Measurements from ENCODE around the gene ZMIZ1. TPM values are rescaled to one million over a fixed set of nuclear protein-coding genes. Genes with fewer than 3 reads are reported as not detected.

The ZMIZ1 gene
- total RNA-seq, 1 donor from 2014 or later, result 11.5 TPM

GRCh38 chr10:79056736-79057391 lies 11.9 kb upstream of the ZMIZ1 start:
- no peak overlapping the region for H3K27ac ChIP-seq (ENCODE audit: low read depth, low read length)
- peaks cover 0 to 4% (median 0%) of the 10 kb centered on the region in 3 donors for H3K27me3 ChIP-seq (ENCODE audit: control insufficient read depth in 3 of 3, insufficient read depth in 3 of 3, low read length in 3 of 3)
- H3K4me1 ChIP-seq (ENCODE audit: control insufficient read depth in 3 of 3, insufficient read depth in 3 of 3, low read length in 3 of 3), result no peaks in the 10 kb centered on the region
- no peak overlapping the region for H3K4me3 ChIP-seq (ENCODE audit: low read length in 3 of 3)
- no peak overlapping the region for H3K9ac ChIP-seq (ENCODE audit: low read depth in 1 of 3, low read length in 3 of 3)
- H3K9me3 ChIP-seq (ENCODE audit: control insufficient read depth in 3 of 3, low read length in 3 of 3), result no peaks in the 10 kb centered on the region
- H3K36me3 ChIP-seq (ENCODE audit: control insufficient read depth in 3 of 3, insufficient read depth in 3 of 3, low read length in 3 of 3), result no peaks in the 10 kb centered on the region

GRCh38 chr10:79057481-79058275 lies 11.1 kb upstream of the ZMIZ1 start:
- Histone ChIP-seq H3K36me3 (ENCODE audit: control insufficient read depth in 3 of 3, insufficient read depth in 3 of 3, low read length in 3 of 3) (no peaks in the 10 kb centered on the region), H3K9ac (ENCODE audit: low read depth in 1 of 3, low read length in 3 of 3) (no peak overlapping the region), H3K4me1 (ENCODE audit: control insufficient read depth in 3 of 3, insufficient read depth in 3 of 3, low read length in 3 of 3) (no peaks in the 10 kb centered on the region), H3K4me3 (ENCODE audit: low read length in 3 of 3) (no peak overlapping the region), H3K27ac (ENCODE audit: low read depth, low read length) (no peak overlapping the region), H3K9me3 (ENCODE audit: control insufficient read depth in 3 of 3, low read length in 3 of 3) (no peaks in the 10 kb centered on the region), H3K27me3 (ENCODE audit: control insufficient read depth in 3 of 3, insufficient read depth in 3 of 3, low read length in 3 of 3) (peaks cover 0 to 4% (median 0%) of the 10 kb centered on the region in 3 donors)

GRCh38 chr10:79058899-79059841 lies 9.6 kb upstream of the ZMIZ1 start:
- no peaks in the 10 kb centered on the region for H3K4me1 ChIP-seq (ENCODE audit: control insufficient read depth in 3 of 3, insufficient read depth in 3 of 3, low read length in 3 of 3)
- H3K9ac ChIP-seq (ENCODE audit: low read depth in 1 of 3, low read length in 3 of 3), result no peak overlapping the region
- H3K9me3 ChIP-seq (ENCODE audit: control insufficient read depth in 3 of 3, low read length in 3 of 3), result no peaks in the 10 kb centered on the region
- no peak overlapping the region for H3K4me3 ChIP-seq (ENCODE audit: low read length in 3 of 3)
- no peaks in the 10 kb centered on the region for H3K36me3 ChIP-seq (ENCODE audit: control insufficient read depth in 3 of 3, insufficient read depth in 3 of 3, low read length in 3 of 3)
- peaks cover 0 to 2% (median 0%) of the 10 kb centered on the region in 3 donors for H3K27me3 ChIP-seq (ENCODE audit: control insufficient read depth in 3 of 3, insufficient read depth in 3 of 3, low read length in 3 of 3)
- H3K27ac ChIP-seq (ENCODE audit: low read depth, low read length), result no peak overlapping the region

GRCh38 chr10:79059859-79060379 lies 8.8 kb upstream of the ZMIZ1 start:
- H3K9me3 ChIP-seq (ENCODE audit: control insufficient read depth in 3 of 3, low read length in 3 of 3), result no peaks in the 10 kb centered on the region
- H3K4me3 ChIP-seq (ENCODE audit: low read length in 3 of 3), result no peak overlapping the region
- H3K27me3 ChIP-seq (ENCODE audit: control insufficient read depth in 3 of 3, insufficient read depth in 3 of 3, low read length in 3 of 3), result no peaks in the 10 kb centered on the region
- H3K9ac ChIP-seq (ENCODE audit: low read depth in 1 of 3, low read length in 3 of 3), result no peak overlapping the region
- no peak overlapping the region for H3K27ac ChIP-seq (ENCODE audit: low read depth, low read length)
- no peaks in the 10 kb centered on the region for H3K36me3 ChIP-seq (ENCODE audit: control insufficient read depth in 3 of 3, insufficient read depth in 3 of 3, low read length in 3 of 3)
- H3K4me1 ChIP-seq (ENCODE audit: control insufficient read depth in 3 of 3, insufficient read depth in 3 of 3, low read length in 3 of 3), result no peaks in the 10 kb centered on the region

- Histone ChIP-seq H3K36me3 (ENCODE audit: control insufficient read depth in 3 of 3, insufficient read depth in 3 of 3, low read length in 3 of 3) (no peaks in the 10 kb centered on the region), H3K27ac (ENCODE audit: low read depth, low read length) (no peak overlapping the region), H3K4me1 (ENCODE audit: control insufficient read depth in 3 of 3, insufficient read depth in 3 of 3, low read length in 3 of 3) (no peaks in the 10 kb centered on the region), H3K27me3 (ENCODE audit: control insufficient read depth in 3 of 3, insufficient read depth in 3 of 3, low read length in 3 of 3) (no peaks in the 10 kb centered on the region), H3K9ac (ENCODE audit: low read depth in 1 of 3, low read length in 3 of 3) (no peak overlapping the region), H3K4me3 (ENCODE audit: low read length in 3 of 3) (no peak overlapping the region), H3K9me3 (ENCODE audit: control insufficient read depth in 3 of 3, low read length in 3 of 3) (no peaks in the 10 kb centered on the region)
Measured at GRCh38 chr10:79060641-79061255, 8.0 kb upstream of the ZMIZ1 start.

- H3K9ac ChIP-seq (ENCODE audit: low read depth in 1 of 3, low read length in 3 of 3), result no peak overlapping the region
- no peaks in the 10 kb centered on the region for H3K36me3 ChIP-seq (ENCODE audit: control insufficient read depth in 3 of 3, insufficient read depth in 3 of 3, low read length in 3 of 3)
- H3K4me3 ChIP-seq (ENCODE audit: low read length in 3 of 3), result no peak overlapping the region
- H3K27ac ChIP-seq (ENCODE audit: low read depth, low read length), result no peak overlapping the region
- peaks cover 0 to 7% (median 5%) of the 10 kb centered on the region in 3 donors for H3K4me1 ChIP-seq (ENCODE audit: control insufficient read depth in 3 of 3, insufficient read depth in 3 of 3, low read length in 3 of 3)
- H3K27me3 ChIP-seq (ENCODE audit: control insufficient read depth in 3 of 3, insufficient read depth in 3 of 3, low read length in 3 of 3), result no peaks in the 10 kb centered on the region
- no peaks in the 10 kb centered on the region for H3K9me3 ChIP-seq (ENCODE audit: control insufficient read depth in 3 of 3, low read length in 3 of 3)
Measured at GRCh38 chr10:79061441-79062315, 7.1 kb upstream of the ZMIZ1 start.

GRCh38 chr10:79063071-79063491 lies 5.7 kb upstream of the ZMIZ1 start:
- no peak overlapping the region for H3K27ac ChIP-seq (ENCODE audit: low read depth, low read length)
- no peak overlapping the region for H3K4me3 ChIP-seq (ENCODE audit: low read length in 3 of 3)
- H3K9ac ChIP-seq (ENCODE audit: low read depth in 1 of 3, low read length in 3 of 3), result no peak overlapping the region
- H3K27me3 ChIP-seq (ENCODE audit: control insufficient read depth in 3 of 3, insufficient read depth in 3 of 3, low read length in 3 of 3), result no peaks in the 10 kb centered on the region
- H3K9me3 ChIP-seq (ENCODE audit: control insufficient read depth in 3 of 3, low read length in 3 of 3), result no peaks in the 10 kb centered on the region
- peaks cover 5 to 16% (median 13%) of the 10 kb centered on the region in 3 donors for H3K4me1 ChIP-seq (ENCODE audit: control insufficient read depth in 3 of 3, insufficient read depth in 3 of 3, low read length in 3 of 3)
- no peaks in the 10 kb centered on the region for H3K36me3 ChIP-seq (ENCODE audit: control insufficient read depth in 3 of 3, insufficient read depth in 3 of 3, low read length in 3 of 3)

GRCh38 chr10:79063661-79064492 lies 4.9 kb upstream of the ZMIZ1 start:
- no peaks in the 10 kb centered on the region for H3K27me3 ChIP-seq (ENCODE audit: control insufficient read depth in 3 of 3, insufficient read depth in 3 of 3, low read length in 3 of 3)
- no peak overlapping the region for H3K4me3 ChIP-seq (ENCODE audit: low read length in 3 of 3)
- H3K36me3 ChIP-seq (ENCODE audit: control insufficient read depth in 3 of 3, insufficient read depth in 3 of 3, low read length in 3 of 3), result no peaks in the 10 kb centered on the region
- H3K9me3 ChIP-seq (ENCODE audit: control insufficient read depth in 3 of 3, low read length in 3 of 3), result no peaks in the 10 kb centered on the region
- no peak overlapping the region for H3K9ac ChIP-seq (ENCODE audit: low read depth in 1 of 3, low read length in 3 of 3)
- no peak overlapping the region for H3K27ac ChIP-seq (ENCODE audit: low read depth, low read length)
- peaks cover 7 to 19% (median 15%) of the 10 kb centered on the region in 3 donors for H3K4me1 ChIP-seq (ENCODE audit: control insufficient read depth in 3 of 3, insufficient read depth in 3 of 3, low read length in 3 of 3)

All from skeletal muscle tissue (tissue), 4 donors.